Thoracic aorta endothelial cell (primary cell): ENCODE data around the gene GIMAP5. TPM values are rescaled to one million over a fixed set of nuclear protein-coding genes. Genes with fewer than 3 reads are reported as not detected.

Source experiments
- total RNA-seq: library from RNA; depleted of rRNA; stranded (reverse); fragments of >200 nt; gene quantifications from 2 replicates; pipeline ENCODE4 v1.2.3, GENCODE V29; 2012

Gene GIMAP5
- 1.2 and 8.9 TPM in 2 replicates for total RNA-seq

DNA sequence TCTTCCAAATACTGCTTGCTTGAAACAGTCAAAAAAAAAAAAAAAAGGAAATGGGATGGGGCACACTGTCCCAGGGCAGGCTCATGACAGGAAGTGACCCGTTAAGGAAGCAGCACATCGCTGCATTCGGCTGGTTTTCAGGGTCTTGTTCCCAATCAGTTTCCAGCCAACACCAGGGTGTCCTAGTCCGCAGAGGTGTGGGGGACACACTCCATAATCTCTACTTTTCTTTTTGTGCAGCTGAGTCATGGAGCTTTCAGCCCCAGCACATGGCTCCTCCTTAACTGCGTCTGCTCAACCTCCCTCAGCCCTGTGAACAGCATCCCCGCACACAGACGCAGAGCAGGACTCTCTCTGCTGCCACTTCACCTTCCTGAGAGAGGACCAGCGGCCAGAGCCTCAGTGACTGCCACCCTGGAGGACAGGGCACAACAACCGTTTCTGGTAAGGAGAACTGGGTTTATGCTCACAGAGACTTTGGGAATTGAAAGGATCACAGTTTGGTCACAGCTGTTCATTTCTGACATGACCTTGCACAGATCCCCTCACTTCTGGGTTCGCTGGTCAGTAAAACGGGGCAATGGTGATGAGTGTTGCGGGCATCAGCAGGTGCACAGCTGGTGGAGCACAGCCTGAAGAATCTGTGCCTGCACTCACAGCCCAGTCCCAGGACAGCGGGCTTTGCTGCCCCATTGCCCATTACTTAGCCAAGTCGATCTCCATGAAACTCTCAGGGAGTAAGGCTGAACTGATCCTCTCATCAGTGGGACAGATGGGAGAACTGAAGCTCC, at the start of gene GIMAP5:
Gene GIMAP5 (plus strand): TSS at position 154 of the 791 bp plus-strand sequence. CDS start 3,467 bp downstream, outside the sequence.

DNA sequence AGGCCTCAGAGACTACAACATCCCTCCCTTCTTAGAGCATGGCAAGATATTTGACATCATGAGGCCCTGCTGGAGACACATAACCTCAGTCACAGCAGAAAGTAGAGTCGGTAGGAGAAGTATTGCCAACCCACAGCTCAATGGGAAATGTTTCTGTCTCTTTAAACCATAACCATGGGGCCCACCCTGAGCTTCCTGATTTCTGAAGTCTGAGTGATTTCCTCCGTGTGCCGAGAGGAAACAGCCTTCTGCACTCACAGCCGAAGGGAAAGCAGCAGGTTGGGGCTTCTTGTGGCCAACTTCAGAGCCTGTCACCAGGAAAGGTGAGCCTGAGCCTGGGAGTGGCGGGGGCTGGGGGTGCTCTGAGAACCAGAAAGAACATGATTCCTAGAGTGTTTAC, 20.9 kb upstream of the GIMAP5 start, which contains the start of gene GIMAP1:
Gene GIMAP1 (plus strand): TSS at position 246 of the 400 bp plus-strand sequence. CDS start 2,435 bp downstream, outside the sequence.

Other genes with a start within 250 kb of the GIMAP5 start
- gene GIMAP7, start 222.5 kb upstream of the GIMAP5 start, total RNA-seq = 30.9 and 48.0 TPM in 2 replicates
- gene GIMAP4, start 170.0 kb upstream of the GIMAP5 start, total RNA-seq = 117 and 242 TPM in 2 replicates
- gene GIMAP6, start 105.0 kb upstream of the GIMAP5 start, total RNA-seq = 155 and 156 TPM in 2 replicates
- gene GIMAP2, start 51.7 kb upstream of the GIMAP5 start, total RNA-seq = 39.8 and 44.8 TPM in 2 replicates
- 10.4 and 10.8 TPM in 2 replicates for gene GIMAP1, start 20.8 kb upstream of the GIMAP5 start, total RNA-seq
- not detected in 2 replicates for gene TMEM176B, start 62.9 kb downstream of the GIMAP5 start, total RNA-seq
- not detected in 2 replicates for gene TMEM176A, start 63.4 kb downstream of the GIMAP5 start, total RNA-seq
- not detected in 2 replicates for gene AOC1, start 115.1 kb downstream of the GIMAP5 start, total RNA-seq
- under 0.01 and 0.07 TPM in 2 replicates for gene KCNH2, start 240.9 kb downstream of the GIMAP5 start, total RNA-seq